Heart left ventricle (tissue), 16 donors: ENCODE results near the gene MEIOB. TPM values are rescaled to one million over a fixed set of nuclear protein-coding genes. Genes with fewer than 3 reads are reported as not detected.

Experiments
- ATAC-seq, 4 donors: fragments of 200-7000 bp; cut with Tn5 transposase; one replicate each; pipeline ENCODE4 v1.9.1; 2020 to 2022; ENCODE audit warnings: moderate library complexity in 4 of 4, mild to moderate bottlenecking in 3 of 4, moderate number of reproducible peaks in 1 of 4
- DNase-seq, 5 donors: peaks; one replicate each; pipeline ENCODE4 v3.0.0-alpha.2; 2020
- H3K27ac ChIP-seq, 12 donors: fragments of 200-600 bp; sonication (generic) in 4 of 12; one replicate each; pipeline versions ENCODE4 v1.5.0 to v1.8.0; 2016 to 2022; ENCODE audit warnings: mild to moderate bottlenecking in 2 of 12
- H3K27me3 ChIP-seq, 9 donors: fragments of 200-600 bp; sonication (generic) in 2 of 9; one replicate each; pipeline versions ENCODE4 v1.5.1 to v1.8.0; 2016 to 2022; ENCODE audit warnings: mild to moderate bottlenecking in 3 of 9
- H3K36me3 ChIP-seq, 9 donors: fragments of 200-600 bp; sonication (generic) in 2 of 9; one replicate each; pipeline versions ENCODE4 v1.5.0 to v1.8.0; 2018 to 2022; ENCODE audit warnings: mild to moderate bottlenecking in 2 of 9
- H3K4me1 ChIP-seq, 12 donors: fragments of 200-600 bp; sonication (generic) in 4 of 12; one replicate each; pipeline versions ENCODE4 v1.5.0 to v1.8.0; 2016 to 2022; ENCODE audit warnings: mild to moderate bottlenecking in 3 of 12
- H3K4me3 ChIP-seq, 12 donors: fragments of 200-600 bp; sonication (generic) in 4 of 12; one replicate each; pipeline versions ENCODE4 v1.5.0 to v1.8.0; 2017 to 2022; ENCODE audit warnings: mild to moderate bottlenecking in 9 of 12, moderate library complexity in 4 of 12
- H3K9me3 ChIP-seq, 12 donors: fragments of 200-600 bp; sonication (generic) in 4 of 12; one replicate each; pipeline versions ENCODE4 v1.5.0 to v1.8.0; 2016 to 2022; ENCODE audit warnings: mild to moderate bottlenecking in 1 of 12
- POLR2A ChIP-seq, 2 donors: fragments of 450-650 bp; IDR thresholded peaks; one replicate each; pipeline ENCODE4 v1.6.1; 2017; ENCODE audit warnings: antibody characterized with exemption in 2 of 2, mild to moderate bottlenecking in 2 of 2, moderate library complexity in 2 of 2
- whole genome bisulfite sequencing, 4 donors: extraction: QIAGEN DNeasy Blood & Tissue Kit in 2 of 4; methylation state at CpG; one replicate each; pipeline versions ENCODE4 v1.1.5 to v1.1.7; 2013 to 2018; 5-methylcytosine and 5-hydroxymethylcytosine counted together
- intact Hi-C, 10 donors: fragments of 100-400 bp; cut with DNase I; formaldehyde crosslinking; loops; one replicate each; pipeline versions ENCODE4 v1.11.1 to v1.14.2; 2022
- polyA plus RNA-seq, 2 donors: library from polyadenylated mRNA; stranded (reverse); fragments of 200-250 nt; gene quantifications; one replicate each; pipeline ENCODE4 v1.2.3, GENCODE V29; 2013
- total RNA-seq, 9 donors: library from RNA; depleted of rRNA in 2 of 9; stranded (reverse); fragments of >200 nt in 2 of 9; fragmentation: NEBNext Ultra II Directional in 3 of 9; extraction: Animal tissue kit (Norgen Biotek cat#: 25700) in 3 of 9; gene quantifications; one replicate each; pipeline versions ENCODE4 v1.1.0 to v1.2.4, GENCODE V29; 2016 to 2023
- TF ChIP-seq, protein P1 (sequence below), 12 donors: fragments of 200-600 bp; sonication (generic) in 4 of 12; IDR thresholded peaks; one replicate each; pipeline versions ENCODE4 v1.5.0 to v1.8.0; 2018 to 2022; ENCODE audit warnings: antibody characterized with exemption in 12 of 12, mild to moderate bottlenecking in 5 of 12
- donor health status: ischemic (EF 13 %, LVEDD 7.1; RV severe dilation, severe dysfunction).
- donor health status: healthy with polysubstance abuse.
- donor health status: DM: no; HTN: yes; CAD: no.
- donor health status: DM: no; HTN: no; CAD: no.
- donor health status: ischemic (EF 25% LVEDD 6.9; RV normal size, moderate dysfunction).
- donor health status: ischemic (EF 25% LVEDD 5.7; RV mildly dilated, moderate dysfunction).
- donor health status: healthy.
- donor health status: DM: yes; HTN: yes; CAD: no.
- donor health status: ischemic (EF 35%, LVEDD 5.7; RV mildly dilated, moderate dysfunction).
- donor health status: nonischemic (EF 11% LVEDD 7.7; RV severe dilation, severe dysfunction).
- donor health status: DM: yes; HTN: yes; CAD: no.
- donor health status: PGD.
- donor health status: ischemic (EF 29% LVEDD 5.4; RV normal size, mild dysfunction).
- donor health status: nonischemic (EF 23%, LVEDD 6.1; RV moderate dilation, normal function).

The MEIOB gene
- total and polyA plus RNA-seq, 11 donors = not detected

DNA sequence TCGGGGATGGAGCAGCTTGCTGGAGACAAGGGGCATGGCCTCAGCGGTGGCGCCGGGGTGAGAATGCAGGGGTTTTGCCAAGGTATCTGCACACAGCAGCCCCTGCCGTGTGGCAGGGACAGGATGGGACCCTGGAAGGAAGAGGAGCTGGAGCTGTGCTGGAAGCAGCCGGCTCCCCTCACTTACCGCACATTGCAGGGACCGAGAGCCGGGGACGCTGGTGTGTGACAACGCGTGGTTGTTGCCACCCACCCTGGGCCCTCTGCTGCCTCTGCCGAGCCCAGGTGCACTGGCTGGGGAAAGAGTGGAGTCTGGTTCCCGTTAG is 86.2 kb downstream of the MEIOB start:
- peaks cover 0 to 50% (median 35%) of the 10 kb centered on the region in 9 donors for H3K36me3 ChIP-seq
- no peak overlapping the region for H3K4me3 ChIP-seq
- intact Hi-C loops = no loop called here

DNA sequence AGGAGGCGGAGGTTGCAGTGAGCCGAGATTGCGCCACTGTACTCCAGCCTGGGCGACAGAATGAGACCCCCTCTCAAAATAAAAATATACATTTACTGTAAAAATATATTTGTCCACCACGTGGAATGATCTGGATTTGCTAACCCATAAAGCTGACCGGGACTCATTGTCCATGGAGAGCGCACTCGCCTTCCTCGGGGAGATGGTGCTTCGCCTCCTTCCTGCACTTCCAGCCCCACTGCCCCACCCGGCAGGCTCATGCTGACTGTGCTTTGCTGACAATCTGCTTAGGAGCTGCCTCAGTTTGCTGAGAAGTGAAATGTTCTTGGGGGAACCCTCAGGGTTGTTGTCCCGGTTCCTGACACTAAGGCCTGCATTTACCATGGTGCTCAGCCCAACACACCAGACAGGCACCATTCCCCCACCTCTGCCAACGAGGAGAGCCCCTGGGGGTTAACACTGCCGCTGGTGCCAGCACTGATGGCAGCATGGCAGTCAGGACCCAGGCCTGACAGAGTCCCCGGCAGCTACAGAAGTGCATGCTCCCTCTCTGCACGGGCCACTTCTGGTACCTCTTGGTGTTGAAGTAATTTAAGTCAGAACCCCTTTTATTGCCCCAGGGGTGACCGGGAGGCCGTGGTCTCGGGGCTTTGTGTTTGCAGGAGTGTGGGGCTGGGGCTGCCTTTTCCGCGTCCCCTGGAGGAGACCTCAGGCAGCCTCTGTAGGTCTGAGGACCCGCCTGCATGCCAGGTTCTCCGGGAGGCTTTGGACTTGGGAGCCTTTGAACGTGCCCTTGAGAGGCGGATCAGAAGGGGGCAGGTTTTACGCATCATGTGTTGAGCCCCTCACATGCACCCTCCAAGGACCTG is 86.8 kb downstream of the MEIOB start:
- H3K27ac ChIP-seq = no peak overlapping the region
- ATAC-seq = no peak
- TF ChIP-seq, protein P1, sequence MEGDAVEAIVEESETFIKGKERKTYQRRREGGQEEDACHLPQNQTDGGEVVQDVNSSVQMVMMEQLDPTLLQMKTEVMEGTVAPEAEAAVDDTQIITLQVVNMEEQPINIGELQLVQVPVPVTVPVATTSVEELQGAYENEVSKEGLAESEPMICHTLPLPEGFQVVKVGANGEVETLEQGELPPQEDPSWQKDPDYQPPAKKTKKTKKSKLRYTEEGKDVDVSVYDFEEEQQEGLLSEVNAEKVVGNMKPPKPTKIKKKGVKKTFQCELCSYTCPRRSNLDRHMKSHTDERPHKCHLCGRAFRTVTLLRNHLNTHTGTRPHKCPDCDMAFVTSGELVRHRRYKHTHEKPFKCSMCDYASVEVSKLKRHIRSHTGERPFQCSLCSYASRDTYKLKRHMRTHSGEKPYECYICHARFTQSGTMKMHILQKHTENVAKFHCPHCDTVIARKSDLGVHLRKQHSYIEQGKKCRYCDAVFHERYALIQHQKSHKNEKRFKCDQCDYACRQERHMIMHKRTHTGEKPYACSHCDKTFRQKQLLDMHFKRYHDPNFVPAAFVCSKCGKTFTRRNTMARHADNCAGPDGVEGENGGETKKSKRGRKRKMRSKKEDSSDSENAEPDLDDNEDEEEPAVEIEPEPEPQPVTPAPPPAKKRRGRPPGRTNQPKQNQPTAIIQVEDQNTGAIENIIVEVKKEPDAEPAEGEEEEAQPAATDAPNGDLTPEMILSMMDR (IDR thresholded peaks at IDR 0.05) = no peak
- TF ChIP-seq POLR2A (IDR thresholded peaks at IDR 0.05) = no peak
- H3K9me3 ChIP-seq = no peaks in the 10 kb centered on the region
- intact Hi-C loops = loop anchor here in 1 of 10 donors (5.0 kb wide), 2 partner anchors 157 to 473 kb away; partner anchors contain the start of gene MSRB1
- DNase-seq = peak; percentile 7 to 48 (median 24)
- H3K4me1 ChIP-seq = peaks cover 2 to 49% (median 25%) of the 10 kb centered on the region in 12 donors
- 89 to 92% (median 90%) methylated on average over 17 to 26 of the region's 26 CpGs for WGBS, 4 donors
- no peaks in the 10 kb centered on the region for H3K27me3 ChIP-seq
- no peak overlapping the region for H3K4me3 ChIP-seq
- peaks cover 0 to 52% (median 36%) of the 10 kb centered on the region in 9 donors for H3K36me3 ChIP-seq

More for the DNA sequence above, 86.2 kb downstream of the MEIOB start:
- peaks cover 2 to 43% (median 20%) of the 10 kb centered on the region in 12 donors for H3K4me1 ChIP-seq
- H3K9me3 ChIP-seq = no peaks in the 10 kb centered on the region
- H3K27me3 ChIP-seq = no peaks in the 10 kb centered on the region
- DNase-seq = peak in 1 of 5 donors; percentile 24
- 87 to 91% (median 87%) methylated on average over 13 to 14 of the region's 14 CpGs for WGBS, 4 donors
- ATAC-seq = no peak
- TF ChIP-seq POLR2A (IDR thresholded peaks at IDR 0.05) = no peak
- TF ChIP-seq, protein P1 (IDR thresholded peaks at IDR 0.05) = no peak
- no peak overlapping the region for H3K27ac ChIP-seq

Other genes with a start within 250 kb of the MEIOB start
- gene JPT2, start 193.9 kb downstream of the MEIOB start, total RNA-seq = 10 to 100 TPM; 11.7 to 50.4 (median 34.1) TPM
- 10 to 100 TPM; 11.0 to 76.1 TPM for gene JPT2, start 193.9 kb downstream of the MEIOB start, polyA plus RNA-seq
- 10 to 100 TPM; 29.5 to 71.3 (median 63.1) TPM for gene MAPK8IP3, start 166.0 kb downstream of the MEIOB start, total RNA-seq
- 10 to 100 TPM; 29.5 to 70.2 TPM for gene MAPK8IP3, start 166.0 kb downstream of the MEIOB start, polyA plus RNA-seq
- gene NME3, start 100.6 kb downstream of the MEIOB start, total RNA-seq = 10 to 100 TPM; 24.4 to 68.3 (median 31.3) TPM
- 10 to 100 TPM; 27.4 to 86.4 TPM for gene NME3, start 100.6 kb downstream of the MEIOB start, polyA plus RNA-seq
- 10 to 100 TPM in 2 of 9 donors, 1 to 10 TPM in 7; 3.4 to 12.9 (median 6.0) TPM for gene EME2, start 99.4 kb downstream of the MEIOB start, total RNA-seq
- 1 to 10 TPM; 3.6 to 7.8 TPM for gene EME2, start 99.4 kb downstream of the MEIOB start, polyA plus RNA-seq
- gene MRPS34, start 99.0 kb downstream of the MEIOB start, total RNA-seq = 100 to 1,000 TPM in 2 of 9 donors, 10 to 100 TPM in 7; 58.0 to 123 (median 79.3) TPM
- gene MRPS34, start 99.0 kb downstream of the MEIOB start, polyA plus RNA-seq = 100 to 1,000 TPM; 117 to 118 TPM
- gene SPSB3, start 89.6 kb downstream of the MEIOB start, total RNA-seq = 100 to 1,000 TPM in 1 of 9 donors, 10 to 100 TPM in 8; 25.8 to 100 (median 31.8) TPM
- 10 to 100 TPM; 44.5 to 52.0 TPM for gene SPSB3, start 89.6 kb downstream of the MEIOB start, polyA plus RNA-seq
- gene NUBP2, start 89.2 kb downstream of the MEIOB start, total RNA-seq = 10 to 100 TPM; 26.7 to 81.9 (median 30.1) TPM
- 10 to 100 TPM; 41.2 to 63.1 TPM for gene NUBP2, start 89.2 kb downstream of the MEIOB start, polyA plus RNA-seq
- under 1 TPM in 2 of 9 donors, not detected in 7; 0.12 to 0.38 TPM for gene IGFALS, start 78.5 kb downstream of the MEIOB start, total RNA-seq
- gene IGFALS, start 78.5 kb downstream of the MEIOB start, polyA plus RNA-seq = under 1 TPM in 1 of 2 donors, not detected in 1; 0.23 TPM
- gene HAGH, start 45.3 kb downstream of the MEIOB start, total RNA-seq = 100 to 1,000 TPM; 111 to 358 (median 165) TPM
- 100 to 1,000 TPM; 155 to 226 TPM for gene HAGH, start 45.3 kb downstream of the MEIOB start, polyA plus RNA-seq
- gene FAHD1, start 45.0 kb downstream of the MEIOB start, total RNA-seq = 10 to 100 TPM; 19.2 to 83.8 (median 28.4) TPM
- gene FAHD1, start 45.0 kb downstream of the MEIOB start, polyA plus RNA-seq = 10 to 100 TPM; 46.8 to 47.4 TPM
- not detected for gene HS3ST6, start 46.3 kb upstream of the MEIOB start, total RNA-seq
- gene HS3ST6, start 46.3 kb upstream of the MEIOB start, polyA plus RNA-seq = not detected
- gene MSRB1, start 71.0 kb upstream of the MEIOB start, total RNA-seq = 10 to 100 TPM; 12.4 to 49.2 (median 31.1) TPM
- gene MSRB1, start 71.0 kb upstream of the MEIOB start, polyA plus RNA-seq = 10 to 100 TPM; 48.4 to 70.2 TPM
- gene RPL3L, start 82.5 kb upstream of the MEIOB start, total RNA-seq = 100 to 1,000 TPM; 117 to 279 (median 216) TPM
- 100 to 1,000 TPM in 1 of 2 donors, 10 to 100 TPM in 1; 86.5 to 180 TPM for gene RPL3L, start 82.5 kb upstream of the MEIOB start, polyA plus RNA-seq
- 1,000 to 10,000 TPM in 2 of 9 donors, 100 to 1,000 TPM in 7; 316 to 1,519 (median 542) TPM for gene NDUFB10, start 87.4 kb upstream of the MEIOB start, total RNA-seq
- 1,000 to 10,000 TPM in 1 of 2 donors, 100 to 1,000 TPM in 1; 732 to 1,618 TPM for gene NDUFB10, start 87.4 kb upstream of the MEIOB start, polyA plus RNA-seq
- 1,000 to 10,000 TPM in 4 of 9 donors, 100 to 1,000 TPM in 5; 673 to 1,554 (median 968) TPM for gene RPS2, start 92.7 kb upstream of the MEIOB start, total RNA-seq
- 1,000 to 10,000 TPM; 1,419 to 2,484 TPM for gene RPS2, start 92.7 kb upstream of the MEIOB start, polyA plus RNA-seq
- not detected for gene RNF151, start 94.7 kb upstream of the MEIOB start, total RNA-seq
- not detected for gene RNF151, start 94.7 kb upstream of the MEIOB start, polyA plus RNA-seq
- 10 to 100 TPM; 19.3 to 68.7 (median 21.5) TPM for gene TBL3, start 99.9 kb upstream of the MEIOB start, total RNA-seq
- gene TBL3, start 99.9 kb upstream of the MEIOB start, polyA plus RNA-seq = 10 to 100 TPM; 57.9 to 59.5 TPM
- not detected for gene NOXO1, start 109.3 kb upstream of the MEIOB start, total RNA-seq
- under 1 TPM; 0.06 to 0.15 TPM for gene NOXO1, start 109.3 kb upstream of the MEIOB start, polyA plus RNA-seq
- 10 to 100 TPM; 18.0 to 29.9 (median 23.5) TPM for gene GFER, start 112.0 kb upstream of the MEIOB start, total RNA-seq
- 10 to 100 TPM; 36.6 to 51.1 TPM for gene GFER, start 112.0 kb upstream of the MEIOB start, polyA plus RNA-seq
- gene SYNGR3, start 117.8 kb upstream of the MEIOB start, total RNA-seq = 1 to 10 TPM in 3 of 9 donors, under 1 TPM in 6; 0.19 to 1.3 (median 0.86) TPM
- gene SYNGR3, start 117.8 kb upstream of the MEIOB start, polyA plus RNA-seq = 1 to 10 TPM in 1 of 2 donors, under 1 TPM in 1; 0.53 to 2.7 TPM
- 10 to 100 TPM; 10.9 to 47.4 (median 17.0) TPM for gene ZNF598, start 137.7 kb upstream of the MEIOB start, total RNA-seq
- gene ZNF598, start 137.7 kb upstream of the MEIOB start, polyA plus RNA-seq = 10 to 100 TPM in 1 of 2 donors, 1 to 10 TPM in 1; 9.4 to 33.8 TPM
- gene NPW, start 147.6 kb upstream of the MEIOB start, total RNA-seq = under 1 TPM in 1 of 9 donors, not detected in 8; 0.69 TPM
- gene NPW, start 147.6 kb upstream of the MEIOB start, polyA plus RNA-seq = under 1 TPM in 1 of 2 donors, not detected in 1; 0.19 TPM
- gene NHERF2, start 154.7 kb upstream of the MEIOB start, total RNA-seq = 100 to 1,000 TPM; 124 to 496 (median 227) TPM
- 100 to 1,000 TPM; 213 to 396 TPM for gene NHERF2, start 154.7 kb upstream of the MEIOB start, polyA plus RNA-seq
- gene NTHL1, start 175.7 kb upstream of the MEIOB start, total RNA-seq = 10 to 100 TPM in 7 of 9 donors, 1 to 10 TPM in 2; 9.0 to 25.0 (median 11.7) TPM
- gene NTHL1, start 175.7 kb upstream of the MEIOB start, polyA plus RNA-seq = 10 to 100 TPM; 13.1 to 32.3 TPM
- 10 to 100 TPM; 48.4 to 94.5 (median 70.4) TPM for gene TSC2, start 175.8 kb upstream of the MEIOB start, total RNA-seq
- gene TSC2, start 175.8 kb upstream of the MEIOB start, polyA plus RNA-seq = 10 to 100 TPM; 33.3 to 44.8 TPM